Skeletal muscle satellite cell (primary cell): ENCODE results near the gene AZI2. TPM values are rescaled to one million over a fixed set of nuclear protein-coding genes. Genes with fewer than 3 reads are reported as not detected.
A peak's percentile ranks its signal among the peaks of the same experiment; 100 is the strongest.

ENCODE experiments used
- H3K27me3 ChIP-seq: 2 replicates; pipeline ENCODE4 v1.7.0; 2013; ENCODE audit warnings: low read length; ENCODE audit not compliant: control insufficient read depth, insufficient read depth
- H3K36me3 ChIP-seq: 2 replicates; pipeline ENCODE4 v1.7.0; 2013; ENCODE audit warnings: mild to moderate bottlenecking, control low read depth, low read length; ENCODE audit not compliant: insufficient read depth
- H3K4me1 ChIP-seq: 2 replicates; pipeline ENCODE4 v1.7.0; 2013; ENCODE audit warnings: low read length; ENCODE audit not compliant: control insufficient read depth, insufficient read depth
- H3K4me2 ChIP-seq: 2 replicates; pipeline ENCODE4 v1.7.0; 2013; ENCODE audit warnings: mild to moderate bottlenecking, low read length
- H3K4me3 ChIP-seq: 2 replicates; pipeline ENCODE4 v1.7.0; 2013; ENCODE audit warnings: low read length
- H3K9ac ChIP-seq: 2 replicates; pipeline ENCODE4 v1.7.0; 2013; ENCODE audit warnings: mild to moderate bottlenecking, low read depth, low read length, moderate library complexity
- H3K9me3 ChIP-seq: replicated peaks from 2 replicates; pipeline ENCODE4 v1.7.0; 2013; ENCODE audit warnings: mild to moderate bottlenecking, control low read depth, low read length
- total RNA-seq: library from RNA; depleted of rRNA; stranded (reverse); fragments of >200 nt; gene quantifications from 2 replicates; pipeline ENCODE4 v1.2.3, GENCODE V29; 2012; rRNA removed

The AZI2 gene, protein sequence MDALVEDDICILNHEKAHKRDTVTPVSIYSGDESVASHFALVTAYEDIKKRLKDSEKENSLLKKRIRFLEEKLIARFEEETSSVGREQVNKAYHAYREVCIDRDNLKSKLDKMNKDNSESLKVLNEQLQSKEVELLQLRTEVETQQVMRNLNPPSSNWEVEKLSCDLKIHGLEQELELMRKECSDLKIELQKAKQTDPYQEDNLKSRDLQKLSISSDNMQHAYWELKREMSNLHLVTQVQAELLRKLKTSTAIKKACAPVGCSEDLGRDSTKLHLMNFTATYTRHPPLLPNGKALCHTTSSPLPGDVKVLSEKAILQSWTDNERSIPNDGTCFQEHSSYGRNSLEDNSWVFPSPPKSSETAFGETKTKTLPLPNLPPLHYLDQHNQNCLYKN
- total RNA-seq = 40.8 and 84.4 TPM in 2 replicates

DNA sequence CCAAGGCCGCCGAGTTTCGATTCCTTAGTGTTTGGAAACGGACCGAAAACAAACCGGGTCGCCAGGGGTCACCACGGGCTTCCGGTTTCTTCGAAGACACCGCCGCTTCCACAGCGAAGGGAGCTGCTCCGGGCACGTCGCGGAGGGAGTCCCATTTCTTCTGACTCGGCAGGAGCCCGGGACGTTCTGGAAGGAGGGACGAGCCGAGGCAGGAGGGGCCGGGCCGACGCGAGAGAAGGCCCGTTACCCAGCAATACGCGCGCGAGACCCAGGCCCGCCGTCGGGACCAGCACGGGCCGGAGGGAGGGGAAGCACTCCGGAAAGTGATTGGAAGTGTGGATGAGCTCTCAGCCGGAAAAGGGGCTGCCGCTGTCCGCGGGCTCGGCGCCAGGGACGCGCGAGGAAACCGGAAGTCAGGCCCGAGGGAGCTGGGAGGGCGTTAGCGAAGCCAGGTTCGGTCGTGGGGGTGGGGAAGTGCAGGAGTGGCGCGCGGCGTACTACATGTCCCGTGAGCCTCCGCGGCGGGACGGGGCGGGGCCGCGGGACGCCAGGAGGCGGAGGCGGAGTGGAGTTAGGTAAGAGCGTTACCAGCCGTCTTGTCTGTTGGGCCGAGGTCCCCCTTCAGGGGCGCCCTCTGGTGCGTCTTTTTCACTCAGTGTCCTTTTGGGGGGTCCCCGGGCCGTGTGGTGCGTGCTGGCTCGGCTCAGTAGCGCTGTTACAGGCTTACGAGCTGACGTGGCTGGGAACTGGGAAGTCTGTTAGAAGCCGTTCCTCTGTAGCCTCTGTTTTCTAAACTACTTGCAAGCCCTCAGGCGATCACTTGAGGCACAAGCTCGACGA, at the start of gene AZI2, which contains the start of gene ZCWPW2:
Gene AZI2 (minus strand): TSS at position 196 of the 840 bp plus-strand sequence. CDS start 8,207 bp downstream, outside the sequence.
Gene ZCWPW2 (plus strand): TSS at position 93 of the 840 bp plus-strand sequence. CDS start 64,348 bp downstream, outside the sequence.
- peaks cover 19% of the 10 kb centered on the region for H3K4me1 ChIP-seq
- peak within 1 kb of the TSS; percentile 87 for H3K4me3 ChIP-seq

DNA sequence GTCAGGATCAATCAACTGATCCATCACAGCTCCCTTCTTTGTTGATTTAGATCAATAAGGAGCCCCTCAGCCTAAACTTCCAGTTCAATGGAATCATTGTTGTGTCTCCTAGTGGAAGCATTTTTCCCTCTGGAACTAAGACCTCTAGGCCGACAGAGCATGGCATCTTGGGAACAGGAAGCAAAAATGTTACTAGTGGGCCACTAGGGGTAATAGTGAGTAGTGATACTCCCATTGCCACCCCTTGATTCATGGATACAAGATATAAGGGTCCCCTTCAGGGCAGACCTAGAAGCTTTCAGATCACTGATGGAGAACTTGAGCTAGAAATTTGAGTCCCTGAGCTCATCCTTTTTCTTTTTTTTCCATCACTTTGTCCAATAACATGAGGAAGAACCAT, 40.4 kb upstream of the AZI2 start:
- no peak overlapping the region for H3K9ac ChIP-seq
- H3K4me1 ChIP-seq = no peaks in the 10 kb centered on the region
- H3K36me3 ChIP-seq = no peaks in the 10 kb centered on the region

More for the DNA sequence above, at the start of gene AZI2, which contains the start of gene ZCWPW2:
- H3K4me2 ChIP-seq = peak within 1 kb of the TSS; percentile 87
- peak within 1 kb of the TSS; percentile 98 for H3K9ac ChIP-seq
- peaks cover 9% of the 10 kb centered on the region for H3K36me3 ChIP-seq
- H3K9me3 ChIP-seq = no peaks in the 10 kb centered on the region
- H3K27me3 ChIP-seq = no peaks in the 10 kb centered on the region

DNA sequence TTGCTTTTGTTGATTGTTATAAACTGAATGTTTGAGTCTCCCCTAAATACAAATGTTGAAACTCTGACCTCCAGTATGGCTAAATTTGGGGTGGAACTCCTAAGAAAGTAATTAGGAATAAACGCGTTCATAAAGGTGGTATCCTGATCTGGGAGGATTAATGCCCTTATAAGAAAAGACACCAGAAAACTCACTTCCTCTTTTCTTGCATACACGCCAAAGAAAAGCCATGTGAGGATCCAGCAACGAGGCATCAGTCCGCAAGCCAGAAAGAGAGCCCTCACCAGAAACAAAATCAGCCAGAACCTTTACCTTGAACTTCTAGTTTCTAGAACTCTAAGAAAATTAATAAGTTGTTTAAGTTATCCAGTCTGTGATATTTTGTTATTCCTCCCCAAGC, 37.4 kb upstream of the AZI2 start:
- no peak overlapping the region for H3K4me3 ChIP-seq
- no peaks in the 10 kb centered on the region for H3K4me1 ChIP-seq
- no peaks in the 10 kb centered on the region for H3K9me3 ChIP-seq
- no peaks in the 10 kb centered on the region for H3K27me3 ChIP-seq
- H3K4me2 ChIP-seq = no peak overlapping the region
- no peaks in the 10 kb centered on the region for H3K36me3 ChIP-seq
- no peak overlapping the region for H3K9ac ChIP-seq

More for the DNA sequence above, 40.4 kb upstream of the AZI2 start:
- H3K4me2 ChIP-seq = no peak overlapping the region
- H3K9me3 ChIP-seq = no peaks in the 10 kb centered on the region
- no peak overlapping the region for H3K4me3 ChIP-seq
- H3K27me3 ChIP-seq = no peaks in the 10 kb centered on the region

DNA sequence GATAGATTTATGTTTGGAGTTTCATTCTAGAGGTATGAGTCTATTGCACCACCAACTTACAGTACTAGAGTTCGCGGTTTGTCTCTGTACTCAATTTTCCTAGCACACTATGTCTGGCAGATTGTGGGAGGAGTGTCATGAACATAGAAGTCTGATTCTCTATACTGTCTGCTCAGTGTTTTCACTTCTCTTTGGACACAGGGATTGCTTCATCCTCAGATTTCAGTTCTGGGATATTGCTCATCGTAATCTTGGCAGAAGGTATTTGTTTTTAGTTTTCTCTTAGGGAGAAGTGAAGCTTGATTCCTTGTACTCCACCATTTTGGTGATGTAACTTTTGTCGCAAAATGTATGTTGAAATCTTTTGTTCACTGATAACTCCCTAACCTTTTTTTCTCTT, 27.8 kb upstream of the AZI2 start:
- Histone ChIP-seq H3K4me3 (no peak overlapping the region), H3K9me3 (no peaks in the 10 kb centered on the region), H3K4me1 (no peaks in the 10 kb centered on the region), H3K4me2 (no peak overlapping the region), H3K9ac (no peak overlapping the region), H3K27me3 (no peaks in the 10 kb centered on the region), H3K36me3 (no peaks in the 10 kb centered on the region)

DNA sequence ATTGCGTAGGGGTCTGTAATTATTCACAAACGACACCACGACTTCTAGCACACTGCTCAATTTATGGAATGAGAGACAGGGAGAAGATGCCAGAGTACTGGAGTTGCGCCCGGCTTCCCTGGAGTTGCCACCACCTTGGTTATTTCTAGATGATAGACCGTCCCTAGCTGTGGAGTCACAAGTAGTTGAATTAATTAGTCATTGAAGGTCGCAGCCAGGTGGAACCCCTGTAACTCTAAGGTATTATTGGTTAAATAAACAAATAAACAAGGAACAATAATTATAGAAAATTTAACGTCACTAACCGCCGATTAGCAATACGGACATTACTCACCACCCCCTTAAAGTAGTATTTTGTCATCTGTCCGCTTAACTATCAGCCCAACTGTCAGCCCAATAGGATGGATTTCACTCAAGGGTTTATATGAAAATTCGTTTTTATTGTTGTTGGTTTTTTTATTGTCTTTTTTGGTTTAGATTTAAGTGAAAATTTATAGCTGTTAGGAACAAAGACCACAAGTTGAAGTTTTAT, 911 bp upstream of the AZI2 start:
- Histone ChIP-seq H3K27me3 (no peaks in the 10 kb centered on the region), H3K4me1 (peaks cover 19% of the 10 kb centered on the region), H3K9me3 (no peaks in the 10 kb centered on the region), H3K4me3 (peak overlapping the region; percentile 87), H3K36me3 (peaks cover 9% of the 10 kb centered on the region), H3K9ac (peak overlapping the region; percentile 98), H3K4me2 (peak overlapping the region; percentile 87)

DNA sequence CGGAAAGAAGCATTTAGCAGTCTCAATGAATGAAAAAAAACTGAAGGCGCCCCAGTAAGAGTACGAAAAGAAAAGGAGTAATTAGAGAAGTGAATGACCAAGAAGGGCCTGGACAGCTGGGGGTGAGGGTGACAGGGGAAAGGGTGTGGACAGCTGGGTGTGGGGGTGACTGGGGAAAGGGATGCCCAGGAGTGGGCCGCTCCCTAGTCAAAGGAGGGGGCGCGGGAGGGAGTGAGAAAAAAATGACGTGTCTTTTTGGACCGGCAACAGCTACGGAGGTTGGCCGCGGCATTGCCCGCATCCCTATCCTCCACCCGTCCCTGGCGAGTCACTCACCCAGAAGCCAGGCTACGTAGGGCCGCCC, 377 bp downstream of the AZI2 start:
- Histone ChIP-seq H3K27me3 (no peaks in the 10 kb centered on the region), H3K9ac (peak overlapping the region; percentile 98), H3K4me3 (peak overlapping the region; percentile 87), H3K4me1 (peaks cover 19% of the 10 kb centered on the region), H3K9me3 (no peaks in the 10 kb centered on the region), H3K4me2 (peak overlapping the region; percentile 87), H3K36me3 (peaks cover 5% of the 10 kb centered on the region)

DNA sequence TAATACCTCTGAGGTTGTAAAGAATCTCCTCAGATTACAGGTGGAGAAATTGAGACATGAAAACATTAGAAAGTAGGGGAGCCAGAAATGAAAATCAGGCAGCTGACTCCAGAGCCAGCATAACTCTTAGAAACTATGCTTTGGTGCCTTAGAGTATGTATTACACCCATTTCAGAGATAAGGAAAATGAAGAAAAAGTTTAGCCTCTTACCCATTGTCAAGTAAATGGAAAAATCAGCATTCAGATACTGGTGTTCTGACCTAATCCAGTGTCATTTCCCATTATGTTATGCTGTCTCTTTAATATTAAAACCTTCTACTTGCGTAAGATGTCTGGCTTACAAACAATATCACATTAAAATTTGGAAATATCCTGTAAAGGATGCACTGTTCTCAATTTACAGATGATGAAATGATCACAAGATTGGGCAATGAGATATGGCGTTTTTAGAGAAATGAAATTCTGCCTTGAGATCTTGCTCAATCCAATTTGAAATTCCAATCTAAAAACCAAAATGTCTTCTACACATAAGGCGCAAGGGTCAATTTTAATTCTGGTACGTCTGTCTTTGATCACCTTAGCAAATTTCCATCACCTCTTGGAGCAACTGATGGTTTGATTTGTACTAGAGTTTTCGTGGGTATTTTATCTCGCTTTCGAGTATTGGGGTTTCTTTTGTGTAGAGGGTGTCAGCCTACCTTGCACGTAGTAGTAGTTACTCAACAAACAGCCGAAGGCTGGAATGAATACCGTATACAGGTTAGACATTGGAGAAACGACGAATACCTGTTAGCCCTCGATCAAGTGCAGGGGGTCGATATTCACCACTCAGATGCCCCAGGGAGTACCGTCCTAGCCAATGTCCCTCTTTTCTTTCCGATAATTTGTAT, 1.0 kb downstream of the AZI2 start:
- Histone ChIP-seq H3K4me3 (peak overlapping the region; percentile 87), H3K36me3 (peaks cover 5% of the 10 kb centered on the region), H3K4me1 (peaks cover 19% of the 10 kb centered on the region)

DNA sequence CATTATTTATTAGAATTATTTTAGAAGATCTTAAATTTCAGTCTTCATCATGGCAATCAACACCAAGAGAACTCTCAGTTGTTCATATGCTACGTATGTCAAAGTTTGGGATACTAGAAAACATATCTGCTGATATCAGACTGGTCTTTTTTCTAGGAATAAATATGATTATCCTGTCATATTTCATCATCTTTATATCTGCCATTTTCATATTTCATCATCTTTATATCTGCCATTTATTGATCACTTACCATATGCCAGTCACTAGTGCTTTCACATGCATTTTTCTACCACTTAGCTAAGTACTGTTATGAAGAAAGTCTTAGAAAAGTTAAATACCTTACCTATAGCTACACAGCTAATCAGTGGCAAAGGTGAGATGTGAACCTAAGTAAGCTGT, 2.9 kb downstream of the AZI2 start:
- peak overlapping the region; percentile 87 for H3K4me2 ChIP-seq

More for the DNA sequence above, 1.0 kb downstream of the AZI2 start:
- Histone ChIP-seq H3K9me3 (no peaks in the 10 kb centered on the region), H3K9ac (peak overlapping the region; percentile 98), H3K4me2 (peak overlapping the region; percentile 87), H3K27me3 (no peaks in the 10 kb centered on the region)

DNA sequence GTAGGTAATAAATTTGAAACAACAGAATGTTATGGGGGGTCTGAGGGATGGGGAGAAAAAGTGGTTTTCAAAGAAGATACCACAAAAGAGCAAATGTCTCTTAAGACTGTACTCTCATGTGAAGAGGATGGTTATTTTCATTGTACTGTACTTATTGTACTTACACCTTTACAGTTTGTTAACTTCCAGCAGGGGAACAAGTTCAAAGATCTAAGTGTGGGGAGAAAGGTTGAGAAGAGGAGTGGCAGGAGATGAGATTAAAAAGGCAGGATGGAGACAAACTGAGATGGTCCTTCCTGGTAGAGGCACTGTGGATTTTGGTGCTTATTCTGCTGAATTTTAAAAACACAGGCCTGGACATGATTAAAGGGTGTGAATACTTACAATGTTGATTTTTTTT, 5.5 kb downstream of the AZI2 start:
- peaks cover 14% of the 10 kb centered on the region for H3K36me3 ChIP-seq
- no peaks in the 10 kb centered on the region for H3K9me3 ChIP-seq
- H3K27me3 ChIP-seq = no peaks in the 10 kb centered on the region
- H3K4me3 ChIP-seq = no peak overlapping the region
- no peak overlapping the region for H3K9ac ChIP-seq
- H3K4me2 ChIP-seq = no peak overlapping the region
- H3K4me1 ChIP-seq = peaks cover 19% of the 10 kb centered on the region

More for the DNA sequence above, 2.9 kb downstream of the AZI2 start:
- no peak overlapping the region for H3K9ac ChIP-seq
- H3K36me3 ChIP-seq = no peaks in the 10 kb centered on the region
- H3K9me3 ChIP-seq = no peaks in the 10 kb centered on the region
- peaks cover 19% of the 10 kb centered on the region for H3K4me1 ChIP-seq
- no peak overlapping the region for H3K4me3 ChIP-seq
- no peaks in the 10 kb centered on the region for H3K27me3 ChIP-seq

DNA sequence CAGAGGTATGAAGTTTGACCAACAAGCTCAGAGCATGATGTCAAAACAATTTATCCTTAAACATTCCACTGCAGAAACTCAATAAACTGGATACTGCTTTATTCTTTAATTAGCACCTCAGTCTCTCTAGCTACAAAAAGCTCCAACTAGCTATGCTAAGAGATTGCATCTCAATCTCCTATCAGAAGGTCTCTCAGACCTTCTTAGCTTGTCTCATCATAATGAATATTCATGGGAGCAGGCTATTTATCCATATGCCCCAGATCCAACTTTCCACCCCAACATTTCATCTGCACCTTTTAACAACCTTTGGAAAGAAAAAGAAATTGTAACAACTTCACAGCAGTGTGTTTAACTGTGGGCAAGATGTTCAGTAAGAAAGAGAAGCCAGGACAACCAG, 11.4 kb downstream of the AZI2 start:
- Histone ChIP-seq H3K4me2 (no peak overlapping the region), H3K9me3 (no peaks in the 10 kb centered on the region), H3K9ac (no peak overlapping the region), H3K4me3 (no peak overlapping the region), H3K4me1 (no peaks in the 10 kb centered on the region), H3K27me3 (no peaks in the 10 kb centered on the region), H3K36me3 (peaks cover 28% of the 10 kb centered on the region)
